SK-N-SH treated with all-trans-retinoic acid at 6 μM for 48 hours (cell line): ENCODE data around the gene RALGPS1.

Source experiments
- BACH2 ChIP-seq: fragments of 250-450 bp; sonication (Bioruptor Pico); IDR thresholded peaks from 2 replicates; pipeline ENCODE4 v1.9.0; 2021; ENCODE audit warnings: mild to moderate bottlenecking, borderline replicate concordance
- CSDC2 ChIP-seq: fragments of 250-450 bp; sonication (Bioruptor Pico); IDR thresholded peaks from 2 replicates; pipeline ENCODE4 v1.5.0; 2020; ENCODE audit warnings: mild to moderate bottlenecking, moderate library complexity
- CSRNP3 ChIP-seq: fragments of 250-450 bp; sonication (Bioruptor Pico); IDR thresholded peaks from 2 replicates; pipeline ENCODE4 v1.5.1; 2021; ENCODE audit warnings: mild to moderate bottlenecking, moderate library complexity
- ISL1 ChIP-seq: fragments of 250-450 bp; sonication (Bioruptor Pico); IDR thresholded peaks from 2 replicates; pipeline ENCODE4 v2.1.2; 2022; ENCODE audit warnings: mild to moderate bottlenecking, moderate library complexity
- OSR1 ChIP-seq: fragments of 250-450 bp; sonication (Bioruptor Pico); IDR thresholded peaks from 2 replicates; pipeline ENCODE4 v1.8.0; 2022; ENCODE audit warnings: moderate library complexity, mild to moderate bottlenecking, inconsistent platforms
- POU6F1 ChIP-seq: fragments of 250-450 bp; sonication (Bioruptor Pico); IDR thresholded peaks from 2 replicates; pipeline ENCODE4 v1.8.0; 2021; ENCODE audit warnings: low read depth, mild to moderate bottlenecking, moderate library complexity, borderline replicate concordance
- RARB ChIP-seq: fragments of 250-450 bp; sonication (Bioruptor Pico); IDR thresholded peaks from 2 replicates; pipeline ENCODE4 v1.8.0; 2021; ENCODE audit warnings: mild to moderate bottlenecking, moderate library complexity
- SNAI2 ChIP-seq: fragments of 250-450 bp; sonication (Bioruptor Pico); IDR thresholded peaks from 2 replicates; pipeline ENCODE4 v1.5.0; 2020; ENCODE audit warnings: mild to moderate bottlenecking, moderate library complexity
- TCF4 ChIP-seq: fragments of 250-450 bp; sonication (Bioruptor Pico); IDR thresholded peaks from 2 replicates; pipeline ENCODE4 v1.8.0; 2021; ENCODE audit warnings: mild to moderate bottlenecking, moderate library complexity, borderline replicate concordance
- ZC3H10 ChIP-seq: fragments of 250-450 bp; sonication (Bioruptor Pico); IDR thresholded peaks from 2 replicates; pipeline ENCODE4 v1.5.1; 2021; ENCODE audit warnings: mild to moderate bottlenecking, moderate library complexity
- ZFP3 ChIP-seq: fragments of 250-450 bp; sonication (Bioruptor Pico); IDR thresholded peaks from 2 replicates; pipeline ENCODE4 v1.5.0; 2020; ENCODE audit warnings: mild to moderate bottlenecking, moderate library complexity
- ZFP30 ChIP-seq: fragments of 450-650 bp; formaldehyde crosslinking; IDR thresholded peaks from 2 replicates; pipeline ENCODE4 v1.5.0; 2022; ENCODE audit warnings: mild to moderate bottlenecking, moderate library complexity
- ZNF70 ChIP-seq: fragments of 450-650 bp; formaldehyde crosslinking; IDR thresholded peaks from 2 replicates; pipeline ENCODE4 v1.5.0; 2020; ENCODE audit warnings: mild to moderate bottlenecking, moderate library complexity
- TF ChIP-seq, protein P1 (sequence below): fragments of 250-450 bp; sonication (Bioruptor Pico); IDR thresholded peaks from 2 replicates; pipeline ENCODE4 v1.5.1; 2020; ENCODE audit warnings: low read depth, mild to moderate bottlenecking, moderate library complexity

DNA sequence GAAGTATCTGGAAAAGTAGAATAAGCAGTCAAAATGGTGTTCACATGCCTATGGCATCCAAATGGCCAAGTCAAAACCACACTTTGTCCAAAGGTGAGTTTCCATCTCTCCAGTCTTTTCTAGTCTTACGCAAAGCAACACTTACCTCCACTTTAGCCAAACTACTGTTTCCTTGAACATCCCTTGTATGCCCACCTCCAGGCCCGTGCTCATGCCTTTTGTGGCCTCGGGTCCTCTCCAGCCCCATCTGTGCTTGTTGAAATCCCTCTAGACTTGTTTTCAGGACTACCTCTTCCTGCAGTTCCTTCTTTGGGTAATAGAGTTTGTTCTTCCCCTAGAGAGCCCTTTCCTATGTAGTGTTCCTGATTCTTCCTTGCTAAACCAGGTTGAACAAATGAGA is 146.8 kb downstream of the RALGPS1 start:
- TF ChIP-seq ZFP30 (CRISPR knock-in tag) = no peak
- TF ChIP-seq CSRNP3 (CRISPR knock-in tag) = no peak
- TF ChIP-seq ZFP3 (CRISPR knock-in tag) = no peak
- no peak for TF ChIP-seq ZNF70
- no peak for TF ChIP-seq BACH2
- TF ChIP-seq POU6F1 (CRISPR knock-in tag) = no peak
- no peak for TF ChIP-seq RARB (CRISPR knock-in tag)
- no peak for TF ChIP-seq TCF4 (CRISPR knock-in tag)
- TF ChIP-seq CSDC2 (CRISPR knock-in tag) = no peak
- TF ChIP-seq SNAI2 = no peak
- TF ChIP-seq ISL1 (CRISPR knock-in tag) = no peak
- TF ChIP-seq OSR1 = no peak
- TF ChIP-seq, protein P1, sequence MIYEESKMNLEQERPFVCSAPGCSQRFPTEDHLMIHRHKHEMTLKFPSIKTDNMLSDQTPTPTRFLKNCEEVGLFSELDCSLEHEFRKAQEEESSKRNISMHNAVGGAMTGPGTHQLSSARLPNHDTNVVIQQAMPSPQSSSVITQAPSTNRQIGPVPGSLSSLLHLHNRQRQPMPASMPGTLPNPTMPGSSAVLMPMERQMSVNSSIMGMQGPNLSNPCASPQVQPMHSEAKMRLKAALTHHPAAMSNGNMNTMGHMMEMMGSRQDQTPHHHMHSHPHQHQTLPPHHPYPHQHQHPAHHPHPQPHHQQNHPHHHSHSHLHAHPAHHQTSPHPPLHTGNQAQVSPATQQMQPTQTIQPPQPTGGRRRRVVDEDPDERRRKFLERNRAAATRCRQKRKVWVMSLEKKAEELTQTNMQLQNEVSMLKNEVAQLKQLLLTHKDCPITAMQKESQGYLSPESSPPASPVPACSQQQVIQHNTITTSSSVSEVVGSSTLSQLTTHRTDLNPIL (CRISPR knock-in tag) = no peak
- TF ChIP-seq ZC3H10 (CRISPR knock-in tag) = no peak
